GM12878 (cell line): ENCODE measurements around the gene DELE1. TPM values are rescaled to one million over a fixed set of nuclear protein-coding genes. Genes with fewer than 3 reads are reported as not detected.

ENCODE experiments used
- ATF7 ChIP-seq: fragments of 450-650 bp; IDR thresholded peaks from 2 replicates; pipeline ENCODE4 v1.6.1; 2016; ENCODE audit warnings: low read depth, mild to moderate bottlenecking
- BACH1 ChIP-seq: fragments of 450-650 bp; IDR thresholded peaks from 2 replicates; pipeline ENCODE4 v1.6.1; 2017; ENCODE audit warnings: mild to moderate bottlenecking, borderline replicate concordance
- BCL3 ChIP-seq: IDR thresholded peaks from 2 replicates; pipeline ENCODE4 v1.6.1; 2011; ENCODE audit warnings: borderline replicate concordance, low read depth, mild to moderate bottlenecking, moderate library complexity, low read length; ENCODE audit not compliant: insufficient read depth, poor library complexity, severe bottlenecking
- CHD4 ChIP-seq: fragments of 200-600 bp; sonication (generic); IDR thresholded peaks from 2 replicates; pipeline ENCODE4 v1.6.1; 2016; ENCODE audit warnings: mild to moderate bottlenecking
- CREB1 ChIP-seq: IDR thresholded peaks from 2 replicates; pipeline ENCODE4 v1.6.1; 2012; ENCODE audit warnings: low read depth, mild to moderate bottlenecking, inconsistent platforms
- DPF2 ChIP-seq: fragments of 450-650 bp; IDR thresholded peaks from 2 replicates; pipeline ENCODE4 v1.6.1; 2017; ENCODE audit warnings: mild to moderate bottlenecking
- EZH2 ChIP-seq: IDR thresholded peaks from 2 replicates; pipeline ENCODE4 v1.6.1; 2012; ENCODE audit warnings: low read depth, mild to moderate bottlenecking, control low read depth, inconsistent platforms, low read length, borderline replicate concordance; ENCODE audit not compliant: control insufficient read depth
- HCFC1 ChIP-seq: fragments of 150-350 bp; IDR thresholded peaks from 2 replicates; pipeline ENCODE4 v1.6.1; 2014; ENCODE audit warnings: low read length
- IKZF2 ChIP-seq, 2 experiments: fragments of 450-650 bp; IDR thresholded peaks; 2 replicates each; pipeline ENCODE4 v1.6.1; 2017; ENCODE audit warnings: mild to moderate bottlenecking in 2 of 2, moderate library complexity in 2 of 2
- IRF4 ChIP-seq: IDR thresholded peaks from 2 replicates; pipeline ENCODE4 v1.6.1; 2011; ENCODE audit warnings: low read depth, low read length
- KAT2A ChIP-seq: conservative IDR thresholded peaks from 2 replicates; pipeline ENCODE4 v1.6.1; 2011; ENCODE audit warnings: low read depth, low read length; ENCODE audit not compliant: control insufficient read depth
- MEF2A ChIP-seq: IDR thresholded peaks from 2 replicates; pipeline ENCODE4 v1.6.1; 2011; ENCODE audit warnings: low read depth, mild to moderate bottlenecking, low read length, moderate library complexity; ENCODE audit not compliant: insufficient read depth
- MTA2 ChIP-seq: fragments of 450-650 bp; IDR thresholded peaks from 2 replicates; pipeline ENCODE4 v1.6.1; 2016; ENCODE audit warnings: low read depth, mild to moderate bottlenecking, moderate library complexity
- NBN ChIP-seq: fragments of 450-650 bp; IDR thresholded peaks from 2 replicates; pipeline ENCODE4 v1.6.1; 2016
- NFIC ChIP-seq: IDR thresholded peaks from 2 replicates; pipeline ENCODE4 v1.6.1; 2012; ENCODE audit warnings: low read depth, mild to moderate bottlenecking, inconsistent platforms, low read length, moderate library complexity
- NRF1 ChIP-seq: conservative IDR thresholded peaks from 2 replicates; pipeline ENCODE4 v1.6.1; 2011; ENCODE audit warnings: mild to moderate bottlenecking, low read depth, low read length, improper control_type of control experiment
- PAX5 ChIP-seq: IDR thresholded peaks from 2 replicates; pipeline ENCODE4 v1.6.1; 2011; ENCODE audit warnings: low read depth, low read length, borderline replicate concordance
- POU2F2 ChIP-seq: IDR thresholded peaks from 3 replicates; pipeline ENCODE4 v1.6.1; 2011; ENCODE audit warnings: low read depth, mild to moderate bottlenecking, low read length, borderline replicate concordance
- SIN3A ChIP-seq: IDR thresholded peaks from 2 replicates; pipeline ENCODE4 v1.6.1; 2012; ENCODE audit warnings: low read depth, low read length, improper control_type of control experiment
- SRF ChIP-seq, 2 experiments: IDR thresholded peaks; 2 replicates each; pipeline ENCODE4 v1.6.1; 2011; ENCODE audit warnings: low read depth in 2 of 2, low read length in 2 of 2, mild to moderate bottlenecking in 1 of 2, moderate library complexity in 1 of 2
- STAT1 ChIP-seq: fragments of 450-650 bp; conservative IDR thresholded peaks from 2 replicates; pipeline ENCODE4 v1.6.1; 2014; ENCODE audit warnings: antibody characterized with exemption, mild to moderate bottlenecking
- SUZ12 ChIP-seq: fragments of 200-600 bp; sonication (generic); IDR thresholded peaks from one replicate; pipeline ENCODE4 v1.6.1; 2018; ENCODE audit warnings: antibody characterized with exemption, mild to moderate bottlenecking; ENCODE audit not compliant: unreplicated experiment
- USF1 ChIP-seq: IDR thresholded peaks from 2 replicates; pipeline ENCODE4 v1.6.1; 2011; ENCODE audit warnings: borderline replicate concordance, low read depth, mild to moderate bottlenecking, moderate library complexity, mixed read lengths, low read length; ENCODE audit not compliant: insufficient read depth; ENCODE audit errors: extremely low read length
- USF2 ChIP-seq: IDR thresholded peaks from 2 replicates; pipeline ENCODE4 v1.6.1; 2011; ENCODE audit warnings: low read depth, low read length, improper control_type of control experiment, borderline replicate concordance
- ZNF207 ChIP-seq: fragments of 450-650 bp; IDR thresholded peaks from 2 replicates; pipeline ENCODE4 v1.6.1; 2014; ENCODE audit warnings: antibody characterized with exemption, mild to moderate bottlenecking, borderline replicate concordance
- ZNF274 ChIP-seq: IDR thresholded peaks from one replicate; pipeline ENCODE4 v1.8.0; 2011; ENCODE audit not compliant: insufficient read length, insufficient read depth
- ZNF384 ChIP-seq: IDR thresholded peaks from 2 replicates; pipeline ENCODE4 v1.6.1; 2012; ENCODE audit warnings: low read depth, mild to moderate bottlenecking, low read length, improper control_type of control experiment, borderline replicate concordance
- polyA plus RNA-seq, 11 experiments: library from polyadenylated mRNA; depleted of rRNA in 4 of 11; unstranded in 6 of 11; stranded (reverse) in 5 of 11; fragments of >200 nt; fragmentation: Nextera tagmentation in 4 of 11; fragmentation: Illumina TruSeq in 1 of 11; extraction: Ambion mirVana in 4 of 11; extraction: Trizol in 1 of 11; gene quantifications; 1 replicate in 1 of 11; 2 replicates in 10 of 11; pipeline versions ENCODE4 v1.2.1 to v1.2.3, GENCODE V29; 2011 to 2016; ENCODE audit warnings: inconsistent platforms in 2 of 11, missing spikeins in 2 of 11, low read depth in 1 of 11
- total RNA-seq, 4 experiments: library from RNA; depleted of rRNA in 3 of 4; stranded (reverse); fragments of >200 nt in 3 of 4; fragmentation: Illumina TruSeq in 1 of 4; extraction: Trizol in 1 of 4; gene quantifications; 2 replicates each; pipeline versions ENCODE4 v1.2.1 to v1.2.3, GENCODE V29; 2013 to 2021
- TF ChIP-seq, protein P1 (sequence below): fragments of 450-650 bp; IDR thresholded peaks from 2 replicates; pipeline ENCODE4 v1.6.1; 2017; ENCODE audit warnings: borderline replicate concordance

The DELE1 gene
- total and polyA plus RNA-seq, 10 of the 15 experiments (the other 5 are each of a cell fraction or from before 2014, with no cell fraction given), result 18.9 to 71.4 (median 47.6) TPM

- TF ChIP-seq POU2F2, result peak; percentile 69
- TF ChIP-seq, protein P1, sequence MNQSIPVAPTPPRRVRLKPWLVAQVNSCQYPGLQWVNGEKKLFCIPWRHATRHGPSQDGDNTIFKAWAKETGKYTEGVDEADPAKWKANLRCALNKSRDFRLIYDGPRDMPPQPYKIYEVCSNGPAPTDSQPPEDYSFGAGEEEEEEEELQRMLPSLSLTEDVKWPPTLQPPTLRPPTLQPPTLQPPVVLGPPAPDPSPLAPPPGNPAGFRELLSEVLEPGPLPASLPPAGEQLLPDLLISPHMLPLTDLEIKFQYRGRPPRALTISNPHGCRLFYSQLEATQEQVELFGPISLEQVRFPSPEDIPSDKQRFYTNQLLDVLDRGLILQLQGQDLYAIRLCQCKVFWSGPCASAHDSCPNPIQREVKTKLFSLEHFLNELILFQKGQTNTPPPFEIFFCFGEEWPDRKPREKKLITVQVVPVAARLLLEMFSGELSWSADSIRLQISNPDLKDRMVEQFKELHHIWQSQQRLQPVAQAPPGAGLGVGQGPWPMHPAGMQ, result no peak
- TF ChIP-seq MTA2, result no peak; the same call in 1 of the 2 replicates
- peak; percentile 87; the same call in 1 of the 2 replicates for TF ChIP-seq DPF2
- TF ChIP-seq MEF2A, result no peak
- TF ChIP-seq SIN3A, result peak; percentile 50
- TF ChIP-seq SUZ12, result no peak
- TF ChIP-seq IRF4, result no peak
- TF ChIP-seq IKZF2 (IDR thresholded peaks at IDR 0.05), result peak; percentile 74 to 76
- no peak for TF ChIP-seq NFIC
- TF ChIP-seq BACH1, result peak; percentile 57
- no peak for TF ChIP-seq ZNF384
- no peak for TF ChIP-seq BCL3
- peak; percentile 52; the same call in 1 of the 2 replicates for TF ChIP-seq ATF7
- TF ChIP-seq NRF1, result no peak
- TF ChIP-seq SRF (IDR thresholded peaks at IDR 0.05; ENCODE audit: low read depth in 2 of 2, low read length in 2 of 2), result no peak
- no peak for TF ChIP-seq ZNF207
- no peak for TF ChIP-seq USF1
- peak; percentile 82 for TF ChIP-seq CREB1
- TF ChIP-seq NBN, result peak; percentile 89
- no peak for TF ChIP-seq KAT2A
- no peak for TF ChIP-seq USF2
- no peak for TF ChIP-seq ZNF274
- TF ChIP-seq EZH2, result no peak
- TF ChIP-seq CHD4, result no peak
- peak; percentile 43; the same call in 1 of the 2 replicates for TF ChIP-seq STAT1
- TF ChIP-seq HCFC1, result peak; percentile 15; the same call in 1 of the 2 replicates
- TF ChIP-seq PAX5, result no peak
These were observed at the start of gene DELE1 (continued) for GRCh38 chr5:141923448-141924313.
